Stimulated activated naive B cell treated with anti-CD40 and anti-IgM and Interleukin-4, amounts not matched to agents 10 μg/mL and 1 μg/mL and 100 μg/mL, for 72 hours (primary cell): ENCODE measurements around the gene ANKFY1.
A peak's percentile ranks its signal among the peaks of the same experiment; 100 is the strongest.

Source experiments
- ATAC-seq, 2 donors: fragments of 150-1000 bp; cut with Tn5 transposase; replicated peaks; 2 replicates each; pipeline ENCODE4 v1.10.0; 2021; ENCODE audit warnings: moderate library complexity in 1 of 2
- DNase-seq: peaks from one replicate; pipeline ENCODE4 v3.0.0; 2021
- H3K27ac Mint-ChIP-seq: one replicate; pipeline ENCODE4 v1.8.0; 2022; ENCODE audit warnings: mild to moderate bottlenecking, mixed read lengths
- H3K27me3 Mint-ChIP-seq, 2 donors: one replicate each; pipeline ENCODE4 v1.8.0; 2022; ENCODE audit warnings: mixed read lengths in 2 of 2
- H3K36me3 Mint-ChIP-seq, 2 donors: one replicate each; pipeline ENCODE4 v1.8.0; 2022; ENCODE audit warnings: mixed read lengths in 2 of 2, mild to moderate bottlenecking in 1 of 2
- H3K4me1 Mint-ChIP-seq, 2 donors: one replicate each; pipeline ENCODE4 v1.8.0; 2022; ENCODE audit warnings: mixed read lengths in 2 of 2, mild to moderate bottlenecking in 1 of 2
- H3K4me3 Mint-ChIP-seq, 2 donors: one replicate each; pipeline ENCODE4 v1.8.0; 2022; ENCODE audit warnings: mild to moderate bottlenecking in 2 of 2, mixed read lengths in 2 of 2, moderate library complexity in 1 of 2
- H3K9me3 Mint-ChIP-seq, 2 donors: one replicate each; pipeline ENCODE4 v1.8.0; 2022; ENCODE audit warnings: mixed read lengths in 2 of 2, mild to moderate bottlenecking in 1 of 2

ANKFY1 gene, protein sequence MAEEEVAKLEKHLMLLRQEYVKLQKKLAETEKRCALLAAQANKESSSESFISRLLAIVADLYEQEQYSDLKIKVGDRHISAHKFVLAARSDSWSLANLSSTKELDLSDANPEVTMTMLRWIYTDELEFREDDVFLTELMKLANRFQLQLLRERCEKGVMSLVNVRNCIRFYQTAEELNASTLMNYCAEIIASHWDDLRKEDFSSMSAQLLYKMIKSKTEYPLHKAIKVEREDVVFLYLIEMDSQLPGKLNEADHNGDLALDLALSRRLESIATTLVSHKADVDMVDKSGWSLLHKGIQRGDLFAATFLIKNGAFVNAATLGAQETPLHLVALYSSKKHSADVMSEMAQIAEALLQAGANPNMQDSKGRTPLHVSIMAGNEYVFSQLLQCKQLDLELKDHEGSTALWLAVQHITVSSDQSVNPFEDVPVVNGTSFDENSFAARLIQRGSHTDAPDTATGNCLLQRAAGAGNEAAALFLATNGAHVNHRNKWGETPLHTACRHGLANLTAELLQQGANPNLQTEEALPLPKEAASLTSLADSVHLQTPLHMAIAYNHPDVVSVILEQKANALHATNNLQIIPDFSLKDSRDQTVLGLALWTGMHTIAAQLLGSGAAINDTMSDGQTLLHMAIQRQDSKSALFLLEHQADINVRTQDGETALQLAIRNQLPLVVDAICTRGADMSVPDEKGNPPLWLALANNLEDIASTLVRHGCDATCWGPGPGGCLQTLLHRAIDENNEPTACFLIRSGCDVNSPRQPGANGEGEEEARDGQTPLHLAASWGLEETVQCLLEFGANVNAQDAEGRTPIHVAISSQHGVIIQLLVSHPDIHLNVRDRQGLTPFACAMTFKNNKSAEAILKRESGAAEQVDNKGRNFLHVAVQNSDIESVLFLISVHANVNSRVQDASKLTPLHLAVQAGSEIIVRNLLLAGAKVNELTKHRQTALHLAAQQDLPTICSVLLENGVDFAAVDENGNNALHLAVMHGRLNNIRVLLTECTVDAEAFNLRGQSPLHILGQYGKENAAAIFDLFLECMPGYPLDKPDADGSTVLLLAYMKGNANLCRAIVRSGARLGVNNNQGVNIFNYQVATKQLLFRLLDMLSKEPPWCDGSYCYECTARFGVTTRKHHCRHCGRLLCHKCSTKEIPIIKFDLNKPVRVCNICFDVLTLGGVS

GRCh38 chr17:4263282-4264215 is at the start of gene ANKFY1:
Gene ANKFY1, minus strand, starts transcription at chr17:4263979. Its CDS starts 38 bp downstream, at chr17:4263941.
- H3K4me1 Mint-ChIP-seq, result peaks cover 33 to 44% of the 10 kb centered on the region in 2 donors
- peak; percentile 97 to 98 for ATAC-seq

DNA sequence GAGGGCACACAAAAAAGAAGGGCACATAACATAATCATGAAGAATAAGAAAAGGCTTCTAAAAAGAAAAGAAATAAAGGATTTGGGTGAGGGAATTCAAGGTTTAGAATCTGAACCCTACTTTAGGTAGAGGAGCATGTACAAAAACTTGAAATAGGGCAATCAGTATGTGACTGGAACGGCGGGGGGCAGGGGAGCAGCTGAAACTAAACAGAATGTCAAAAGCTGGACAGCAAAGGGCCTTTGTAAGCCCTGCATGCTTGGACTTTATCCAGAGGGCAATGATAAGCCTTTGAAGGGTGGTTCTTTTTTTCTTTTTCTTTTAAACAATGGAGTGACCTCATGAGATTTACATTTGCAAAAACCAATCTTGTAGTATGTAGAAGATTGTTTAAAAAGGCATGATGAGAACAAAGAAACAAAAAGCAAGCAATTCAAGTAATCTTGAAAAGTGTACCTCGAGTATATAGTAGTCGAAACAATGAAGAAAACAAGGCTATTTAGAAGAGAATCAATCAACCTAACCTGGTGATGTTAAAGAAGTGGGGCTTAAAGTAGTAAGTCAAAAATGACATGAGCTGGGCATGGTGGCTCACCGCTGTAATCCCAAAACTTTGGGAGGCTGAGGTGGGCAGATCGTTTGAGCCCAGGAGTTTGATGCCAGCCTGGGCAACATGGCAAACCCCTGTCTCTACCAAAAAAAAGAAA is 46.7 kb upstream of the ANKFY1 start:
- no peak overlapping the region for H3K4me3 Mint-ChIP-seq
- H3K4me1 Mint-ChIP-seq, result peaks cover 46 to 67% of the 10 kb centered on the region in 2 donors
- H3K27me3 Mint-ChIP-seq, result no peaks in the 10 kb centered on the region
- ATAC-seq, result no peak
- H3K9me3 Mint-ChIP-seq, result no peaks in the 10 kb centered on the region
- H3K36me3 Mint-ChIP-seq, result peaks cover 13 to 34% of the 10 kb centered on the region in 2 donors
- DNase-seq, result no peak
- H3K27ac Mint-ChIP-seq, result peak overlapping the region; percentile 25

More at GRCh38 chr17:4263282-4264215, at the start of gene ANKFY1:
- Mint-ChIP-seq H3K36me3 (peaks cover 23 to 45% of the 10 kb centered on the region in 2 donors), H3K27ac (peak within 1 kb of the TSS; percentile 96), H3K4me3 (peak within 1 kb of the TSS; percentile 87 to 94), H3K27me3 (no peaks in the 10 kb centered on the region), H3K9me3 (peaks cover 4 to 5% of the 10 kb centered on the region in 2 donors)
- DNase-seq, result peak; percentile 98

- Mint-ChIP-seq H3K4me1 (peaks cover 44 to 64% of the 10 kb centered on the region in 2 donors), H3K9me3 (no peaks in the 10 kb centered on the region), H3K27me3 (no peaks in the 10 kb centered on the region), H3K36me3 (peaks cover 14 to 35% of the 10 kb centered on the region in 2 donors), H3K4me3 (no peak overlapping the region), H3K27ac (peak overlapping the region; percentile 37)
- ATAC-seq, result no peak
- no peak for DNase-seq
These were observed 46.1 kb upstream of the ANKFY1 start for GRCh38 chr17:4309897-4310296.

GRCh38 chr17:4307179-4307930 is 43.6 kb upstream of the ANKFY1 start:
- no peaks in the 10 kb centered on the region for H3K27me3 Mint-ChIP-seq
- peak overlapping the region; percentile 53 for H3K27ac Mint-ChIP-seq
- H3K9me3 Mint-ChIP-seq, result no peaks in the 10 kb centered on the region
- ATAC-seq (no peak), DNase-seq (no peak)
- peaks cover 9 to 30% of the 10 kb centered on the region in 2 donors for H3K36me3 Mint-ChIP-seq
- H3K4me1 Mint-ChIP-seq, result peaks cover 28 to 39% of the 10 kb centered on the region in 2 donors
- no peak overlapping the region for H3K4me3 Mint-ChIP-seq

DNA sequence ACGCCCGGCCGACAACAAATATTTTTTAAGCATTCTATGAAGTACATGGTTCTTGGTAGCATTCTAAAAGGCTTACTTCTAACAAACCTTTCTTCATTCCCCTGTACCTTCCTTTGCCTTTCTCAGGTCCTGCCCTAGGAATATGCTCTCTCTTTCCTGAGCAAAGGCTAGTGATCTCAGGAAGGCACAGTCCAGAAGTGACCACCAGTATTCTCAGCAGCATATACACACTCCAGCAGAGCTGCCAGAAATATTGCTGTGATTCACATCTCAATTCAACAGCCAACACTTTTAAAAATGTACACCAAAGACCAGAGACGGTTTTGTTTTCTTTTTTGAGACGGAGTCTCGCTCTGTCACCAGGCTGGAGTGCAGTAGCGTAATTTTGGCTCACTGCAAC is 41.4 kb upstream of the ANKFY1 start:
- H3K27me3 Mint-ChIP-seq, result no peaks in the 10 kb centered on the region
- H3K4me1 Mint-ChIP-seq, result peaks cover 16 to 21% of the 10 kb centered on the region in 2 donors
- no peak for ATAC-seq
- no peak overlapping the region for H3K4me3 Mint-ChIP-seq
- H3K27ac Mint-ChIP-seq, result no peak overlapping the region
- DNase-seq, result no peak
- peaks cover 11 to 31% of the 10 kb centered on the region in 2 donors for H3K36me3 Mint-ChIP-seq
- H3K9me3 Mint-ChIP-seq, result no peaks in the 10 kb centered on the region

- Mint-ChIP-seq H3K27ac (no peak overlapping the region), H3K9me3 (no peaks in the 10 kb centered on the region), H3K4me1 (peaks cover 9 to 14% of the 10 kb centered on the region in 2 donors), H3K27me3 (no peaks in the 10 kb centered on the region), H3K36me3 (peaks cover 16 to 30% of the 10 kb centered on the region in 2 donors), H3K4me3 (no peak overlapping the region)
- ATAC-seq, result peak; percentile 83 to 89
- peak; percentile 3 for DNase-seq
These were observed 40.7 kb upstream of the ANKFY1 start for GRCh38 chr17:4304417-4305027.

- DNase-seq, result no peak
- H3K4me3 Mint-ChIP-seq, result no peak overlapping the region
- H3K9me3 Mint-ChIP-seq, result no peaks in the 10 kb centered on the region
- H3K4me1 Mint-ChIP-seq, result peaks cover 9 to 22% of the 10 kb centered on the region in 2 donors
- H3K27ac Mint-ChIP-seq, result peak overlapping the region; percentile 42
- peaks cover 19 to 28% of the 10 kb centered on the region in 2 donors for H3K36me3 Mint-ChIP-seq
- H3K27me3 Mint-ChIP-seq, result no peaks in the 10 kb centered on the region
- ATAC-seq, result no peak
These were observed 37.3 kb upstream of the ANKFY1 start for GRCh38 chr17:4301066-4301465.

DNA sequence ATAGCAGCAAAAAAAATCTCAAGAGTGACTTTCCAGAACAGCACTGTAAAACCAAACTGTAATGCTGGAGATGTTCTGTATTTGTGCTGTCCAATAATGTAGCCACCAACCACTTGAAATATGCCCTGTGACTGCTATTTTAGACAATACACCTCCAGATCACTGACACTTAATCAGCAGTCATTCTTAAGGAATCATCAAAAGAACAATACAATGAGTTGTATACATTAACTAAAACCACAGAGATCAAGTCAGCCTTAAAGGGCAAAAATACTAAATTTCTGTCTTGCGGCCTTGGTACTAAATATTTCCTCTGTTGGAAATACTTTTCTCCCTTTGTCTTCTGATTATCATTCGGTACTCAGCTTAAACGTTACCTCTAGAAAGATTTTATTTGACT is 33.6 kb upstream of the ANKFY1 start:
- DNase-seq (no peak), ATAC-seq (no peak)
- Mint-ChIP-seq H3K36me3 (peaks cover 29 to 38% of the 10 kb centered on the region in 2 donors), H3K27me3 (no peaks in the 10 kb centered on the region), H3K9me3 (no peaks in the 10 kb centered on the region), H3K27ac (peak overlapping the region; percentile 10), H3K4me3 (no peak overlapping the region), H3K4me1 (peaks cover 21 to 48% of the 10 kb centered on the region in 2 donors)

GRCh38 chr17:4295686-4296085 is 31.9 kb upstream of the ANKFY1 start:
- Mint-ChIP-seq H3K4me3 (no peak overlapping the region), H3K27ac (no peak overlapping the region), H3K36me3 (peaks cover 32 to 33% of the 10 kb centered on the region in 2 donors), H3K4me1 (peaks cover 22 to 55% of the 10 kb centered on the region in 2 donors), H3K27me3 (no peaks in the 10 kb centered on the region), H3K9me3 (no peaks in the 10 kb centered on the region)
- DNase-seq (no peak), ATAC-seq (no peak)

GRCh38 chr17:4293572-4293971 is 29.8 kb upstream of the ANKFY1 start:
- Mint-ChIP-seq H3K36me3 (peaks cover 23 to 33% of the 10 kb centered on the region in 2 donors), H3K4me1 (peaks cover 22 to 55% of the 10 kb centered on the region in 2 donors), H3K9me3 (no peaks in the 10 kb centered on the region), H3K27me3 (no peaks in the 10 kb centered on the region), H3K4me3 (peak overlapping the region; percentile 4 to 56), H3K27ac (peak overlapping the region; percentile 63)
- ATAC-seq, result peak; percentile 97
- DNase-seq, result no peak

- Mint-ChIP-seq H3K4me3 (no peak overlapping the region), H3K36me3 (peaks cover 19 to 38% of the 10 kb centered on the region in 2 donors), H3K27ac (no peak overlapping the region), H3K4me1 (peaks cover 4 to 14% of the 10 kb centered on the region in 2 donors), H3K27me3 (no peaks in the 10 kb centered on the region), H3K9me3 (no peaks in the 10 kb centered on the region)
- no peak for DNase-seq
- no peak for ATAC-seq
These were observed 23.9 kb upstream of the ANKFY1 start for GRCh38 chr17:4287710-4288109.

- peaks cover 0 to 3% of the 10 kb centered on the region in 2 donors for H3K4me1 Mint-ChIP-seq
- no peaks in the 10 kb centered on the region for H3K9me3 Mint-ChIP-seq
- peaks cover 18 to 29% of the 10 kb centered on the region in 2 donors for H3K36me3 Mint-ChIP-seq
- no peak overlapping the region for H3K27ac Mint-ChIP-seq
- H3K4me3 Mint-ChIP-seq, result no peak overlapping the region
- DNase-seq (no peak), ATAC-seq (no peak)
- no peaks in the 10 kb centered on the region for H3K27me3 Mint-ChIP-seq
These were observed 12.7 kb upstream of the ANKFY1 start for GRCh38 chr17:4276514-4276913.
